ENCODE results near the gene POLR2C.

GRCh38 chr16:57505169-57505568 is 42.7 kb downstream of the POLR2C start:
- TF ChIP-seq CEBPB (IDR thresholded peaks at IDR 0.05), result no peak
- TF ChIP-seq REST (IDR thresholded peaks at IDR 0.05; ENCODE audit: low read depth), result no peak
- TF ChIP-seq YY1 (IDR thresholded peaks at IDR 0.05; ENCODE audit: low read depth), result no peak
- no peak for TF ChIP-seq MAX (IDR thresholded peaks at IDR 0.05)

Data from Ishikawa (cell line).